SU-DHL-6 (cell line): ENCODE results near the gene TPTE2.

Experiments
- H2AFZ ChIP-seq: fragments of 200-600 bp; sonication (generic); 2 replicates; pipeline ENCODE4 v1.6.1; 2014; ENCODE audit warnings: low read depth, mild to moderate bottlenecking, moderate library complexity, mixed read lengths, antibody characterized with exemption, low read length; ENCODE audit not compliant: severe bottlenecking
- H3F3A ChIP-seq: fragments of 200-600 bp; shearing (Covaris generic); 2 replicates; pipeline ENCODE4 v1.6.0; 2016; ENCODE audit warnings: antibody characterized with exemption, mild to moderate bottlenecking; ENCODE audit not compliant: insufficient read depth
- H3K27ac ChIP-seq: fragments of 200-600 bp; sonication (generic); 2 replicates; pipeline ENCODE4 v1.5.1; 2016; ENCODE audit warnings: low read depth, mild to moderate bottlenecking, low read length, moderate library complexity, mixed read lengths
- H3K27me3 ChIP-seq: fragments of 200-600 bp; sonication (generic), shearing (Covaris generic); 2 replicates; pipeline ENCODE4 v1.6.0; 2014; ENCODE audit warnings: mild to moderate bottlenecking, low read length
- H3K36me3 ChIP-seq: fragments of 200-600 bp; sonication (generic); 2 replicates; pipeline ENCODE4 v1.6.1; 2014; ENCODE audit warnings: mild to moderate bottlenecking, low read length, mixed read lengths
- H3K4me2 ChIP-seq: fragments of 300-600, 200-600 bp; shearing (Covaris generic), sonication (generic); 2 replicates; pipeline ENCODE4 v1.6.0; 2014; ENCODE audit warnings: low read length, low read depth, mild to moderate bottlenecking; ENCODE audit not compliant: poor library complexity, severe bottlenecking
- H3K4me3 ChIP-seq: fragments of 200-600 bp; sonication (generic); 2 replicates; pipeline ENCODE4 v1.5.1; 2014; ENCODE audit warnings: antibody characterized with exemption, low read length, mild to moderate bottlenecking, mixed read lengths; ENCODE audit not compliant: insufficient read depth, poor library complexity, severe bottlenecking
- H3K79me2 ChIP-seq: fragments of 200-600 bp; sonication (generic); 2 replicates; pipeline ENCODE4 v1.6.1; 2014; ENCODE audit warnings: mild to moderate bottlenecking, low read length, moderate library complexity; ENCODE audit not compliant: insufficient read depth
- H3K9ac ChIP-seq: fragments of 200-600 bp; sonication (generic); 2 replicates; pipeline ENCODE4 v1.7.0; 2014; ENCODE audit warnings: mild to moderate bottlenecking, low read length
- H3K9me2 ChIP-seq: fragments of 200-600 bp; sonication (generic); replicated peaks from 2 replicates; pipeline ENCODE4 v1.6.1; 2014; ENCODE audit warnings: low read length; ENCODE audit not compliant: insufficient read depth
- H3K9me3 ChIP-seq: fragments of 200-600 bp; sonication (generic); 2 replicates; pipeline ENCODE4 v1.6.1; 2014; ENCODE audit warnings: low read length, mixed read lengths; ENCODE audit not compliant: insufficient read depth
- H4K20me1 ChIP-seq: fragments of 200-600 bp; sonication (generic); 2 replicates; pipeline ENCODE4 v1.6.1; 2014; ENCODE audit warnings: low read depth, mild to moderate bottlenecking, antibody characterized with exemption, low read length, moderate library complexity, mixed read lengths
- CTCF ChIP-seq: fragments of 200-600 bp; sonication (generic); IDR thresholded peaks from one replicate; pipeline ENCODE4 v1.5.1; 2017; ENCODE audit warnings: antibody characterized with exemption, mild to moderate bottlenecking, low read length, moderate library complexity; ENCODE audit not compliant: insufficient read depth, poor library complexity, severe bottlenecking
- EZH2phosphoT487 ChIP-seq: fragments of 200-600 bp; sonication (generic), shearing (Covaris generic); conservative IDR thresholded peaks from 2 replicates; pipeline ENCODE4 v1.6.1; 2018; ENCODE audit warnings: mild to moderate bottlenecking, antibody characterized with exemption, low read length, moderate library complexity, mixed read lengths

The TPTE2 gene

DNA sequence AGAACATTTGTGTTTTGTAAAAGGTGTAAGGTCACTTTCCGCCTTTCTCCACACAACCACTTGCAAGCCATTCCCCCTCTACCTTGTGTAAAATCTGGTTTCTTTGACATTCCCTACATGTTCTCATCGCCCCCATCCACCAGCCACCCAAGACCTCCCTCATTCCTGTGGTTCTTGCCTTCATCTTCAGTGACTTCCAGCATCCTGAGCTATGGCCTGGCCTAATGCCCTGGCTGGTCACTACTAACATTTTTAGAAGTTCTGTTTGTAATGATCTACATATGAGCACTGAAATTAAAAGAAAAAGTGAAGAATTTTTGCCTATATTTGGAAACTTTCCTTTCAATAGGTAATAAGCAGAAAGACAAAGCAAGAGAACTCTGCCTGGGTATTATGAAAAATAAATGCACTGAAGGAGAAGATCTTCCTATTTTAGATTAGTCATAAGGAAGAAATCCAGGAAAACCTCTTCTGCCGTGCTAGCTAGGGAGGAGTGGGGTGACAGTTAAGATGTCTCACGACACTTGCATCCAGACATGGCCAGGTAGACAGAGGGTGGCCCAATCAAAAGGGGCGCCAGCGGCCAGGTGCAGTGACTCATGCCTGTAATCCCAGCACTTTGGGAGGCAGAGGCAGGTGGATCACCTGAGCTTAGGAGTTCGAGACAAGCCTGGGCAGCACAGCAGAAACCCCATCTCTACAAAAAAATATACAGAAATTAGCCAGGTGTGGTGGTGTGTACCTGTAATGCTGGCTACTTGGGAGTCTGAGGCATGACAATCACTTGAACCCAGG, 44.0 kb upstream of the TPTE2 start:
- H3K79me2 ChIP-seq, result peaks cover 7% of the 10 kb centered on the region; the same call in 1 of the 2 replicates
- H3K36me3 ChIP-seq, result no peaks in the 10 kb centered on the region
- no peak overlapping the region for H3K4me2 ChIP-seq

GRCh38 chr13:19604306-19604705, 43.0 kb upstream of the TPTE2 start:
- H3K27ac ChIP-seq, result no peak overlapping the region
- no peak overlapping the region for H2AFZ ChIP-seq
- no peak overlapping the region for H3K4me3 ChIP-seq
- no peaks in the 10 kb centered on the region for H3K9me2 ChIP-seq
- no peak overlapping the region for H3K9ac ChIP-seq
- no peaks in the 10 kb centered on the region for H3K36me3 ChIP-seq
- peaks cover 7% of the 10 kb centered on the region; the same call in 1 of the 2 replicates for H3K79me2 ChIP-seq
- no peak overlapping the region for H3K4me2 ChIP-seq
- no peak for TF ChIP-seq CTCF
- no peak for TF ChIP-seq EZH2phosphoT487
- no peaks in the 10 kb centered on the region; the same call in 1 of the 2 replicates for H3F3A ChIP-seq
- no peaks in the 10 kb centered on the region for H4K20me1 ChIP-seq
- H3K27me3 ChIP-seq, result no peaks in the 10 kb centered on the region
- peaks cover 12% of the 10 kb centered on the region; the same call in 1 of the 2 replicates for H3K9me3 ChIP-seq

More for the DNA sequence above, 44.0 kb upstream of the TPTE2 start:
- Histone ChIP-seq H3K4me3 (no peak overlapping the region), H3F3A (no peaks in the 10 kb centered on the region; the same call in 1 of the 2 replicates), H3K27ac (no peak overlapping the region), H3K9me2 (no peaks in the 10 kb centered on the region), H2AFZ (no peak overlapping the region), H4K20me1 (no peaks in the 10 kb centered on the region), H3K27me3 (no peaks in the 10 kb centered on the region), H3K9ac (no peak overlapping the region), H3K9me3 (peaks cover 12% of the 10 kb centered on the region; the same call in 1 of the 2 replicates)
- TF ChIP-seq EZH2phosphoT487, result no peak
- TF ChIP-seq CTCF, result no peak

- peak overlapping the region; percentile 91 for H2AFZ ChIP-seq
- H3K9me3 ChIP-seq, result peaks cover 12% of the 10 kb centered on the region; the same call in 1 of the 2 replicates
- TF ChIP-seq EZH2phosphoT487, result no peak
- no peak for TF ChIP-seq CTCF
- H3K36me3 ChIP-seq, result no peaks in the 10 kb centered on the region
- peak overlapping the region; percentile 72 for H3K9ac ChIP-seq
- H3K79me2 ChIP-seq, result peaks cover 7% of the 10 kb centered on the region; the same call in 1 of the 2 replicates
- no peaks in the 10 kb centered on the region for H4K20me1 ChIP-seq
- no peaks in the 10 kb centered on the region for H3K27me3 ChIP-seq
- H3F3A ChIP-seq, result no peaks in the 10 kb centered on the region; the same call in 1 of the 2 replicates
- H3K4me3 ChIP-seq, result peak overlapping the region; percentile 57
- peak overlapping the region; percentile 39 for H3K27ac ChIP-seq
- H3K9me2 ChIP-seq, result no peaks in the 10 kb centered on the region
- H3K4me2 ChIP-seq, result peak overlapping the region; percentile 58
Observed at GRCh38 chr13:19601749-19602725, 40.7 kb upstream of the TPTE2 start.
